ENCODE measurements around the gene GSE1. TPM values are rescaled to one million over a fixed set of nuclear protein-coding genes. Genes with fewer than 3 reads are reported as not detected.

Gene GSE1
- polyA plus RNA-seq, 6 donors from 2014 or later = 1.00 to 8.3 (median 3.9) TPM

DNA sequence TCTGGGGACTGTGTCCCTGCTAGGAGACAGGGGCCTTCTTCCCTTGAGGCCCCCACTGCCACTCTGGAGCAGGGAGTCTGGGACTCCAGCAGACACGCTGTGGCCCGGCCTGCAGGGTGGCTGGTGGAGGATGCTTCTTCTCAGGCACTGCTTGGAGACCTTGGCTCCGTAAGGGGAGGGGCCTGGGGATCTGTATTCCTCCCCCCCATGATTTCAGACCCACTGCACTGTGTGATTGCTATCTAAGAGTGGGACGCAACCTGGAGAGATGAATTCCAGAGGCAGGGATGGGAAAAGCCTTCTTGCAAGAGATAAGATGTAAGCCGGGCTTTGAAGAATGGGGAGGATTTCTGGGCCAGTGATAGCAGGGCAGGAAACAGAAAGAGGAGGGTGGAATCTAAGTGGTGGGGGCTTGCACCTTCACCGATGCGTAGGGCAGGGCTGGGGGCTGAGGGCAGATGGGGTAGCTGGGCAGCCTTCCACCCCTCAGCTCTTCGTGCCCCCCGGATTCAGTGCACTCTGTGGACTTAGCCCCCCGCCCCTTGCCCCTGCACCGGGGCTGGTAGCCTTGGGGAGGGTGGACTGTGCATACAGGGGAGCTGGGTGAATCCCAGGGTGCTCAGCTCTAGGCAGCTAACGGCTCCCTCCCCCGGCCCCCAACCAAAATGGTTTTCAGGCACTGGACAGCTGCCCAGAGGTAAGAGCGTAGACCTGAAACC lies 5.2 kb upstream of the GSE1 start:
- DNase-seq (no peak), ATAC-seq (ENCODE audit: low read depth in 2 of 2) (no peak)
- H3K4me3 Mint-ChIP-seq = peak overlapping the region in 6 of 8 donors; percentile 55 to 80 (median 72)
- H3K4me1 Mint-ChIP-seq = peaks cover 44 to 69% (median 68%) of the 10 kb centered on the region in 3 donors
- H3K36me3 Mint-ChIP-seq = no peaks in the 10 kb centered on the region
- peak overlapping the region in 2 of 6 donors; percentile 21 to 34 for H3K27ac Mint-ChIP-seq
- H3K27me3 Mint-ChIP-seq = peaks cover 0 to 3% (median 0%) of the 10 kb centered on the region in 3 donors
- no peaks in the 10 kb centered on the region for H3K9me3 Mint-ChIP-seq

DNA sequence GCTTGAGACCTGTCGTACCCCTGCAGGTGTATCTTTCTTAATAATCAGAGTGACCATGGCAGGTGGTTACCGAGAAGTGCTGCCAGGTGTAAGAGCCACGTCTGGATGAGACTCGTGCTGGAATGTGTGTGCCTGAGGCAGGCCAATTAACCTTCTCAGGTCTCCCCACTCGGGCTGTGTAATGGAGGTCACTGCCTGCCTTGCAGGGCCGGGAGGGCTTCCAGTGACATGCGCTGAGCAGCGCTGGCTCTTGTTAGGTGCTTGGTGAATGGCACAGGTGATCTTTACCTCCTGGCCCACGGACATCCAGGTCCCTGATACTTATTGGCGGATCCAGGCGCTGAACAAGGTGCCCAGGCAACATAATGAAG lies 4.6 kb upstream of the GSE1 start:
- H3K9me3 Mint-ChIP-seq = no peaks in the 10 kb centered on the region
- ATAC-seq (ENCODE audit: low read depth in 2 of 2) (no peak), DNase-seq (no peak)
- H3K36me3 Mint-ChIP-seq = no peaks in the 10 kb centered on the region
- peaks cover 0 to 3% (median 0%) of the 10 kb centered on the region in 3 donors for H3K27me3 Mint-ChIP-seq
- peak overlapping the region in 4 of 8 donors; percentile 3 to 69 (median 37) for H3K4me3 Mint-ChIP-seq
- peaks cover 41 to 66% (median 63%) of the 10 kb centered on the region in 3 donors for H3K4me1 Mint-ChIP-seq
- H3K27ac Mint-ChIP-seq = no peak overlapping the region

DNA sequence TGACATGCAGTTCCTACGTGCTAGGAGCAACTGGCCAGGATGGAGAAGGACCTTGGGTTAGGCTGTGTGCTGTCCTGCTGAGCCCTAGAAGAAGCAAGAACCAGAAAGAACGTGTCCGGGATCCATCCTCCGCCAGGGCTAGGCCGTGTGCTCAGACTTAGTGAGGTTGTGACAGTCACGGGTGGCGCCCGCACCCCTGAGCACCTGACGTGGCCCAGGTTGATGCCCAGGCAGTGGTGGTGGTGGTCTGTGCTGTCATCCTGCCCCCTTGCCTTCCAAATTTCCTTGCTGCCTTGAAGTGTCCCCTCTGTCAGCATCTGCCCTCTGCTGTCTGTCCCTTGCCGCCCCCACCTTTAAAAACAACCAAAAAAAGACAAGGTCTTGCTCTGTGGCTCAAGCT lies 4.2 kb upstream of the GSE1 start:
- no peaks in the 10 kb centered on the region for H3K36me3 Mint-ChIP-seq
- peaks cover 41 to 64% (median 59%) of the 10 kb centered on the region in 3 donors for H3K4me1 Mint-ChIP-seq
- H3K9me3 Mint-ChIP-seq = no peaks in the 10 kb centered on the region
- ATAC-seq (ENCODE audit: low read depth in 2 of 2) (no peak), DNase-seq (no peak)
- peak overlapping the region in 2 of 6 donors; percentile 65 to 77 for H3K27ac Mint-ChIP-seq
- H3K27me3 Mint-ChIP-seq = peaks cover 0 to 3% (median 0%) of the 10 kb centered on the region in 3 donors
- peak overlapping the region in 4 of 8 donors; percentile 3 to 69 (median 60) for H3K4me3 Mint-ChIP-seq

DNA sequence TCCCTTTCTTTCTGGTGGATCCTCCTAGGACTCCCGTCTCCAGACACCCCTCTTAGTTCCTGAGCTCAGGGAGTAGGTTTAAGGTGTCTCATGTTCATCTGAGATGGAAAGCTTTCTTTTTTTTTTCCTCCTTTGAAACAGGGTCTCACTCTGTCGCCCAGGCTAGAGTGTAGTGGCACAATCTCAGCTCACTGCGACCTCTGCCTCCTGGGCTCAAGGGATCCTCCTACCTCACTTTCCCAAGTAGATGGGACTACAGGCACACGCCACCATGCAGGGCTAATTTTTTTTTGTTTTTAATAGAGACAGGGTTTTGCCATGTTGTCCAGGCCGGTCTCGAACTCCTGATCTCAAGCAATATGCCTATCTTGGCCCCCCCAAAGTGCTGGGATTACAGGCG lies 3.6 kb upstream of the GSE1 start:
- ATAC-seq (ENCODE audit: low read depth in 2 of 2) (no peak), DNase-seq (no peak)
- Mint-ChIP-seq H3K9me3 (no peaks in the 10 kb centered on the region), H3K4me3 (peak overlapping the region in 5 of 8 donors; percentile 22 to 90 (median 80)), H3K27ac (peak overlapping the region in 3 of 6 donors; percentile 9 to 33 (median 31)), H3K4me1 (peaks cover 44 to 60% (median 56%) of the 10 kb centered on the region in 3 donors), H3K36me3 (no peaks in the 10 kb centered on the region), H3K27me3 (peaks cover 0 to 3% (median 0%) of the 10 kb centered on the region in 3 donors)

DNA sequence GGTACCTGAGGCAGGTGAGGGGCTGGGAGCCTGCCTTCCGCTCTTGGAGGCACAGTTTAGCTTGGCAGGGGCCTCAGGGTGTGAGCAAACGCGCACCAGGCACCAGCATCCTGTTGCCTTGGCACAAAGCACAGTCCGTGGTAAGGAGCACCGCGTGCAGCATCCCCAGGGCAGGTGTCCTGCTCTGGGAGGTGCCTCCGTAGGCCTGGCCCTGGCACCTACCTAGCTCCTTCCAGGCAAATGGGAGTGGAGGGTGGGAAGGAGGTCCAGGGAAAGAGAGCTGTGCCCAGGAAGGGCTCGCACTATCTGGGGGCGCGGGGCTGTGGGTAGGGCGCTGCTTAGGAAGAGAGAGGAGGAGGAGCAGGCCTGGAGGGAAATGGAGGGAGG lies 3.1 kb upstream of the GSE1 start:
- H3K9me3 Mint-ChIP-seq = no peaks in the 10 kb centered on the region
- peak overlapping the region in 7 of 8 donors; percentile 42 to 90 (median 80) for H3K4me3 Mint-ChIP-seq
- H3K27me3 Mint-ChIP-seq = peaks cover 0 to 3% (median 0%) of the 10 kb centered on the region in 3 donors
- H3K36me3 Mint-ChIP-seq = no peaks in the 10 kb centered on the region
- H3K4me1 Mint-ChIP-seq = peaks cover 46 to 60% (median 57%) of the 10 kb centered on the region in 3 donors
- ATAC-seq (ENCODE audit: low read depth in 2 of 2) (no peak), DNase-seq (no peak)
- H3K27ac Mint-ChIP-seq = no peak overlapping the region

DNA sequence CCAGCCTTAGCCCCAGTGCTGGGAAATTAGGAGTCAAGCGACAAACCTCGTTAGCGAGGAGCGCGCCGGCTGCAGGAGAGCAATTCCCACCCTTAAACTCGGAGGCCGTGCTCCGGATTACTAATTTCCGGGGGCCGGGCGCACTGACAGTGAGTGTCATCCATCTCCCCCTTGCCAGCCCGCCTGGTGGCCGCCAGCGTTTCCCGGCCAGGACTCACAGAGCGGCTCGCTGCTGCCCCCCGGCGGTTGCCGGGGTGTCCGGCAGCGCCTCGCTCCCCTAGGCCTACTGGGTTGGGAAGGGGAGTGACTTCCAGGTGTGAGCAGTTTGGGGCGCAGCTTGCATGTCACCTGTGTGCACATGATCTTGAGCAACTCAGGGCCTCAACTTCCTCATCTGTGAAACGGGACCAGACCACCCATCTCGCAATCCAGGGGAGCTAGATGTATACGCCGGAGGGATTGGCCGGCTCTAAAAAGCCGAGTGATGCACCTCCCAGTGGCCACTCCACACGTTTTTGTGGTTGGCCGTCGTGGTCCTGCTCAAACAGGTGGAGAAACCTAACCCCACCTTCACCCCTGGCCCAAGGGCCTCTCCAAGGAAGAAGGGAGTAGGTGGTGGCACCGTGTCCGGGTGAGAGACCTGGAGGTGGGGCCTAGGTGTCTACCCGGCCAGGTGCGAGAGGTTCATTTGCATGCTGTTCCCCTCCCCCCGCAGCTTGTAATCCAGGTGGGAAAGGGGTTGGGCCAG lies 2.5 kb upstream of the GSE1 start:
- peak; percentile 57 to 64 for ATAC-seq (ENCODE audit: low read depth in 2 of 2)
- no peaks in the 10 kb centered on the region for H3K9me3 Mint-ChIP-seq
- peak overlapping the region; percentile 79 to 90 (median 86) for H3K4me3 Mint-ChIP-seq
- H3K27me3 Mint-ChIP-seq = peaks cover 0 to 3% (median 0%) of the 10 kb centered on the region in 3 donors
- H3K4me1 Mint-ChIP-seq = peaks cover 45 to 59% (median 57%) of the 10 kb centered on the region in 3 donors
- H3K36me3 Mint-ChIP-seq = no peaks in the 10 kb centered on the region
- DNase-seq = peak; percentile 83
- peak overlapping the region in 5 of 6 donors; percentile 36 to 86 (median 75) for H3K27ac Mint-ChIP-seq

DNA sequence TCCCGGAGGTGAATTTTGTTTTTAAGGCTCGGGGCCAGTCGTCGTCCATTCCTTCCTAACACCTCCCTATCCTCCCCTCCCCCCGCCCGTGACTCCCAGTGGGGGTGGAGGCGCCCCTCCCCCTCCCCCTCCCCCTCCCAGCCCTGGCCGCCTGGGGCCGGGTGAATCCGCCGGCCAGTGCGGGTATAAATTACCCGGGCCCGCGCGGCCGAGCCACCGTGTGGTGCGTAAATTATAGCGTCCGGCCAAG lies 2.0 kb upstream of the GSE1 start:
- ATAC-seq (ENCODE audit: low read depth in 2 of 2) (no peak), DNase-seq (no peak)
- peak overlapping the region; percentile 79 to 90 (median 86) for H3K4me3 Mint-ChIP-seq
- no peaks in the 10 kb centered on the region for H3K36me3 Mint-ChIP-seq
- peaks cover 45 to 59% (median 57%) of the 10 kb centered on the region in 3 donors for H3K4me1 Mint-ChIP-seq
- H3K27me3 Mint-ChIP-seq = peaks cover 0 to 3% (median 0%) of the 10 kb centered on the region in 3 donors
- H3K27ac Mint-ChIP-seq = peak overlapping the region in 3 of 6 donors; percentile 53 to 86 (median 75)
- H3K9me3 Mint-ChIP-seq = no peaks in the 10 kb centered on the region

DNA sequence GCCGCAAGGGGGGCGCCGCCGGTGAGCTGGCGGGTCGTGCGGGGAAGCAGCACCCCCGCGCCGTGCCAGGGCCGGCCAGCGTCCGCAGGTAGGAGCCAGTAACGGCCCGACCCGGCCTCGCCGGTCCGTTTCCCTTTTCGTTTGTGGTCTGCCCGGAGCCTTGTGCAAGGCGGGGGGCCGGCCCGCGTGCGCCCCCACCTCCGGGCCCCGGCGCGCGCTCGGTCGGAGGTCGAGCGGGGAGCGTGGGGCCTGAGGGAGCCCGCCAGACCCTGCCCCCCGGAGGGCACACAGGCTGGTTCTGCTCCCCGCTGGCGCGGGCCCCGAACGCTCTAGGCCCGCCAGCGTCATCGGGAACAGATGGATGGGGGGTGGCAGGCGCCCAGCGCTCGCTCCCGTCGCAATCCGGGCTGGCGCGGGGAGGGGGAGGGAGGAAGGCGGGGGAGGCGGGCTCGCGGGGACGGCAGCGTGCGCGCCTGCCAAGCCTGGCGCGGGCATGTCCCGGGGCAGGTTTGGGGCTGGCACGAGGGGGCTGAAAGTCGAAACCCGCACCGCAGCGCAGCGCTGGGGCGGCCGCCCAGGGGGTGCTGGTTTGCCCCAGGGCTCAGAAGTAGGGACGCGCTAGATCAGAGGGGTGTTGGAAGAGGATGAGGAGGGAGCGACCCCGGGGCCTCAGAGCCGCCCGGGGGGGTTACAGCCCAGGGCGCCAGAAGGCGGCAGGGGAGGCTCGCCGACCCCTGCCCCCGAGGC lies 1.5 kb upstream of the GSE1 start:
- H3K4me1 Mint-ChIP-seq = peaks cover 47 to 62% (median 56%) of the 10 kb centered on the region in 3 donors
- DNase-seq (peak; percentile 43), ATAC-seq (ENCODE audit: low read depth in 2 of 2) (peak in 1 of 2 donors; percentile 6)
- peaks cover 0 to 3% (median 0%) of the 10 kb centered on the region in 3 donors for H3K27me3 Mint-ChIP-seq
- H3K4me3 Mint-ChIP-seq = peak overlapping the region in 7 of 8 donors; percentile 32 to 86 (median 71)
- peak overlapping the region in 1 of 6 donors; percentile 79 for H3K27ac Mint-ChIP-seq
- H3K9me3 Mint-ChIP-seq = no peaks in the 10 kb centered on the region
- no peaks in the 10 kb centered on the region for H3K36me3 Mint-ChIP-seq

DNA sequence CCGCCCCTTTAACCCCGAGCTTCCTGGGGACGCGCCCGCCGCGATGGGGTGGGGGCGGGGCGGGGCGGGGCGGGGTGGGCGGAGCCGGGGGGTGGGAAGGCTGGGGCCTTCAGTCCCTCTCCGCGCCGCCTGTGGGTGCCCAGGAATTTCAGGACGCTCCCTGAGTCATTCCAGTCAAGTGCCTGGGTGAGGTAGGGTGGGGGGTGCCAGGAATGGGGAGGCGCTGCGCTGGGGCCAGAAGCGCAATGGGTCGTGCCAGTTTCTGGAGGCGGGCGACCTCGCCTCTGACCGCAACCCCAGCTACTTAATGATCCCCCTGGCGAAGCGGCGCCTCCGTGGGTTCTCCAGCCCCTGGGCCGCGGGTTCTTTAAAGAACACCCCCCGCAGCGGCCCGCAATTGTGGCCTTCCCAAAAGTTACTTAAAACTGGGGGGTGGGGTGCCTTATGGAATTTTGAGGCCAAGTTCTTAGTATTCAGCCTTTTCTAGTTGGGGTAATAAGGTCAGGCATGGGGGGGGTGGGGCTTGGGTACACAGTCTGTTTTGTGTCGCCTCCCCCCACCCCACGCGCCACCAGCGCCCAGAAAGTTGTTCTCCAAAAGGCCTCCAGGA lies 826 bp upstream of the GSE1 start:
- no peaks in the 10 kb centered on the region for H3K36me3 Mint-ChIP-seq
- H3K9me3 Mint-ChIP-seq = no peaks in the 10 kb centered on the region
- H3K4me3 Mint-ChIP-seq = peak overlapping the region; percentile 78 to 87 (median 86)
- peaks cover 51 to 65% (median 59%) of the 10 kb centered on the region in 3 donors for H3K4me1 Mint-ChIP-seq
- ATAC-seq (ENCODE audit: low read depth in 2 of 2) = peak in 1 of 2 donors; percentile 1
- peak; percentile 50 for DNase-seq
- peak overlapping the region in 5 of 6 donors; percentile 24 to 82 (median 51) for H3K27ac Mint-ChIP-seq
- H3K27me3 Mint-ChIP-seq = peaks cover 0 to 1% (median 0%) of the 10 kb centered on the region in 3 donors

DNA sequence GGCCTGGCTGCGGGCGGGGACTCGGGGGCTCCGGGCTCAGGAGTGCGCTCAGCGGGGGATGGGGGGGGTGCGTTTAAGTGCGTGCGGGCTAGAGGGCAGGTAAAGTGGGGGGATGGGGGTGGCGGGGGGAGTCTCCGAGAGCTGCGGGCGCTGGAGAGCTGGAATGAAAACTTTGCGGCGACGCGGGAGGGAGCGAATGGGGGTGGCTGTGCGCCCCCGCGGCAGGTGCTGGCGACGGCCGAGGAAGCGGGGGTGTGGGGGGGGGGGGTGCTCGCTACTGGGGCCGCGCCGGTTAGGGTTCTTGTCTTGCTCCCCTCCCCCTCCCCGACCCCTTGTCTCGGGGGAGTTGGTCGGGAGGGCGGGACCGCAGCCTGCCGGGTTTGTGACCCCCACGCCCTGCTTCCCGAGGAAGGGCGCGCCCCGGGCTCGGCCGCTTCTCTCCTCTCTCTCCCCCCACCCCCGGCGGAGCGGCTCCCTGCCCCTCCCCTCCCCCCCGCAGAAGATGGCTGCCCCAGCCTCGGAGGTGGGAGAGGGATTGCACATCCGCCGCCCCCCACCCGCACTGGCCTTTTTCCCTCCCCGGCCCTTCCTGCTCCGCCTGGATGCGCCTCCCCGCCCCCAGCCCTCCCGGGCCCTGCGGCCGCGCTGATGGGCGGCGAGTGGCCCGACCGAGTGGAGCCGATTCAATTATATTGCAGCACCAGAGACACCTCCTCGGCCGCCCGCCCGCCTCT lies 649 bp downstream of the GSE1 start:
- no peaks in the 10 kb centered on the region for H3K36me3 Mint-ChIP-seq

DNA sequence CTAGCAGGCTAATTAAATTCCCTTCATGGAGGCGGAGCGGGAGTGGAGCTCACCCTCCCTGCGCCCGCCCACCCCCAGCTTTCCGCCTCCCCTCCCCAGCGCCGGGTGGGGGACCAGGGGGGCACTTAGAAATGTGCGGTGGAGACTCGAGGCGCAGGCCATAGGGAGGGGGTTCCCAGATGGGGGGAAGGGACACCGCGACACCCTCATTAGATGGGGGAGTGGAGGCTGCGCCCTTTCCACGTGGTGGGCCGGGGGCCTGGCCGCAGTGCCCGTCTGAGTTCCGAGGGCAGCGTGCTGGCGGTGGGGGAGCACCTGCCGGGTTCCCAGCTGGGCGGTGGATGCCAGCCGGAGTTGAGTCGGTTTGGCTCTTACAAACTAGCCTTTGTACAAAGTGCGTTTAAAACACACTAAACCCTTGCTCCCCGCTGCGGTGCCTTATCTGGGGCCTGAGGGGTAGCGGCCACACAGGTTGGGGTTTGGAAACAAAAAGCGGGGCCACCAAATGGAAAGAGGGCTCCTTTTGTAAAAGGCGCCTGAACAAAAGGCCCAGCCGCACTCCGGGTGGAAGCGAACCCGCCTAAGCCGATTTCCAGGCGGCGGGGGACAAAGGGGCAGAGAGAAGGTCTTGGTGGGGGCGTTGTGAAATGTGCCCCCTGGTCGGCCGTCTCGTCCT lies 1.4 kb downstream of the GSE1 start:
- Mint-ChIP-seq H3K36me3 (no peaks in the 10 kb centered on the region), H3K27ac (peak overlapping the region in 1 of 6 donors; percentile 67), H3K4me3 (peak overlapping the region; percentile 70 to 91 (median 84)), H3K9me3 (no peaks in the 10 kb centered on the region), H3K27me3 (no peaks in the 10 kb centered on the region), H3K4me1 (peaks cover 41 to 60% (median 52%) of the 10 kb centered on the region in 3 donors)
- ATAC-seq (ENCODE audit: low read depth in 2 of 2) (no peak), DNase-seq (peak; percentile 20)

More for the DNA sequence above, 649 bp downstream of the GSE1 start:
- Mint-ChIP-seq H3K27me3 (no peaks in the 10 kb centered on the region), H3K4me1 (peaks cover 48 to 63% (median 56%) of the 10 kb centered on the region in 3 donors), H3K9me3 (no peaks in the 10 kb centered on the region), H3K27ac (peak overlapping the region in 2 of 6 donors; percentile 51 to 91), H3K4me3 (peak overlapping the region; percentile 66 to 91 (median 82))
- DNase-seq (peak; percentile 24), ATAC-seq (ENCODE audit: low read depth in 2 of 2) (no peak)

All from naive B cell (primary cell).